DMS 273 treated with DMSO at 0.1 percent for 48 hours (cell line): Measurements from ENCODE around the gene CD52.
"Not testable (repeated sequence)": the region's sequence is repeated elsewhere in the genome, so short reads cannot be mapped to it uniquely, and the experiment has no call there.

ENCODE experiments used
- DNase-seq: peaks from one replicate; lab custom pipeline; 2025; lab: John Stamatoyannopoulos, UW

The CD52 gene

DNA sequence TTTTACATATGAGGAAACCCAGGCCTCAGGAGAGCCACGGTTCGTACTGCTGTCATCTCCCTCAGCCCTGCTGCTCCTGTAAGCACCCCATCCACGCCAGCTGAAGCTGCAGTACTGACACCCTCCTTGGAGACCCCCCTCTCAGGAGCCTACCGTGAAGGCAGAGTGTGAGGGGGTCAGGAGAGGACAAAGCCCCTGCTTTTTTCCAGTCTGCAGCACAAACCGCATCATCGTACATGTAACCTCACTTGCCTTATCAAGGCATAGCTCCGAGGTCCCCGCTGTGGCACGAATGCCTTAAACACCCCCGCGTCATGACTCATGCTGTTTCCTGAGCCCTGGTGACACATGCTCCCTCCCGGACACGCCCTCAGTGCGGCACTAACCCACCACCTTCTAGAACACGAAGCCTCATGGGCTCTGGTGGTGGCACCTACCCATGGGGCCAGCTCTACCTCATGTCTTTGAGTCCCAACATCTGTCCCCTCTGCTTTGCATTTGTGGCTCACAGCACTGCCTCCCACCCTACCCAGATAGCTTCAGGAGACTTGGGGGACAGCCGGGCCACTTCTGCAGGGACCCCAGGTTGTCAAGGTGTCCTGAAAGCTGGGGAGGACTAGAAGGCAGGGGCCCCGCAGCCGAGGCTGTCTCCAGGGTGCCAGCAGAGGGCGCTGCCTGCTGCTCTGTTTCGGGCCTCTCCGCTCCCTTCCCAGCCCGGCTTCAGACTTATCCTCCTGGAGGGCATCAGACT lies 33.0 kb upstream of the CD52 start:
- DNase-seq: no peak

DNA sequence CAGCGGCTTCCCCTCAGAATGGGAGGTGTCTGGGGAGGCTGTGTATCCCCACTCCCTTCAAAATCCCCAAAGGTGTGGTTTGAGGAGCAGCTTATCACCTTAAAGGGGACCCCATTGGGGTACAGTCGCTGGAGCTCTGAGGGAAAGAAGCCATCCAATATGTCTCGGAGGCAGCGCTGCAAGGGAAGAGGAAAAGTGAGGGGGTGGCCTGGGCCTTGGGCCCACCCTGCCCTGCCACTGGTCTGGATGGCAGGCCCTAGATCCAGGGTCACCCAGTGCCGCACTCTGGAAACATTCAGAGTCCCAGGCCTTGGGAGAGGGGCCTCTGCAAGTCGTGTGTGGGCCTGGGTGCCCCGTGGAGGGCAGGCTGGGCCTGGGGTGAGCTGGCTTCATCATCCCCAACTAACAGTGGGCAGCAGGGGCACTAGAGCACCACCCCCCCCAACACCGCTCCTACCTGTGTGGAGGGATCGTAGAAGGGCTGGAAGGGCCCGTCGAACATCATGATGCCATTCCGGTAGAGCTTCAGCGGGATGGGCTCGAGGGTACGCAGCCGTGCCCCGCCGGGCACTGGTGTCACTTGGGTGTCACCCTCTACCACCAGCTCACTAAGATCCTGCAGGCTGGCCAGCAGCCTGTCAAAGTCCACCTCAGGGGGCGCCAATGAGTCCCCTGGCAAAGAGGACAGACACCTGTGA lies 32.2 kb upstream of the CD52 start:
- DNase-seq: no peak

DNA sequence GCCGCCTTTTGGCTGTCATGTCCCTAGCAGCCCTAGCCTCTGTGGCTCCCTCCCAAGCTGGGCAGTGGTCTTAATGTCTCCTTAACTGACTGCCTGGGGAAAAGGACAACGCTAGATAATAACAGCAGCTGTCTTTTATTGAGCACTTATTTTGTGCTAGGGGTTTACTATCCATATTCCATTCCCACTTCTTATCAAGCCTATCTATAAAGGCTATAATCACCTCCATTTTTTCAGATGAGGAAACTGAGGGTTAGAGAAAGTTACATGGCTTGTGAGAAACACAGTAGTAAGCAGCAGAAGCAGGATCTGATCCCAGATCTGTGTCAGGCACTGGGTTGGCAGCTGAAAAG lies 31.7 kb upstream of the CD52 start:
- DNase-seq: no peak

DNA sequence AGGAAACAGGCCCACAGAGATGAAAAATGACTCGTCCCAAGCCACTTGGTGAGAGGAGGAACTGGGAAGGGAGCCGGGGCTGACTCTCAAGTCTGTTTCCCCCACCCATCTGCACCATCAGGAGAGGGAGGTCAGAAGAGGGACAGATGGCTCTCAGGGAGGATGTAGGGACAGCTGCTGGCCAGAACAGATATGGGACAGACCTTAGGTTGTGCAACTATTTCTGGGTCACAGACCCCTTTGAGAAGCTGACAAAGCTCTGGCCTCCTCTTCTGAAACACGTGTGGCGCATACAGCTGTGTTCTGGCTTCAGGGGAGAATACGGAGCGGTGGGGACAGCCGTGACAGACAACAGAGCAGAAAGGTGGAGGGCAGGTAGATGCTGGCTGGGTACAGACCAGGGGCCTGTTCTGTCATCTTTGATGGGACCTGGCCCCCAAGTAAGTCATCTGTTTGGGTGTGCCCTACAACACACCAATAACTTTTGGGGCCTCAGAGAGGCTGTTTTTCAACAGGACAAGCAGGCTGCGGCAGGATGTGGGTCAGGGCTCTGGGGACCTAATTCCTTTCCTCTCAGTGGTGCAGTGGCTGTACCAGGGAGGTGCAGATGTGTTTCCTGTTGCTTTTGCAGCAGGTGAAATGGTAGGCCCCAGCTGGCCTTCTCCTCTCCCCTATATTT lies 30.6 kb upstream of the CD52 start:
- DNase-seq: peak; percentile 45

GRCh38 chr1:26287811-26288210 lies 29.9 kb upstream of the CD52 start:
- DNase-seq: no peak

- peak; percentile 26 for DNase-seq
Measured at GRCh38 chr1:26288311-26288941, 29.3 kb upstream of the CD52 start.

DNA sequence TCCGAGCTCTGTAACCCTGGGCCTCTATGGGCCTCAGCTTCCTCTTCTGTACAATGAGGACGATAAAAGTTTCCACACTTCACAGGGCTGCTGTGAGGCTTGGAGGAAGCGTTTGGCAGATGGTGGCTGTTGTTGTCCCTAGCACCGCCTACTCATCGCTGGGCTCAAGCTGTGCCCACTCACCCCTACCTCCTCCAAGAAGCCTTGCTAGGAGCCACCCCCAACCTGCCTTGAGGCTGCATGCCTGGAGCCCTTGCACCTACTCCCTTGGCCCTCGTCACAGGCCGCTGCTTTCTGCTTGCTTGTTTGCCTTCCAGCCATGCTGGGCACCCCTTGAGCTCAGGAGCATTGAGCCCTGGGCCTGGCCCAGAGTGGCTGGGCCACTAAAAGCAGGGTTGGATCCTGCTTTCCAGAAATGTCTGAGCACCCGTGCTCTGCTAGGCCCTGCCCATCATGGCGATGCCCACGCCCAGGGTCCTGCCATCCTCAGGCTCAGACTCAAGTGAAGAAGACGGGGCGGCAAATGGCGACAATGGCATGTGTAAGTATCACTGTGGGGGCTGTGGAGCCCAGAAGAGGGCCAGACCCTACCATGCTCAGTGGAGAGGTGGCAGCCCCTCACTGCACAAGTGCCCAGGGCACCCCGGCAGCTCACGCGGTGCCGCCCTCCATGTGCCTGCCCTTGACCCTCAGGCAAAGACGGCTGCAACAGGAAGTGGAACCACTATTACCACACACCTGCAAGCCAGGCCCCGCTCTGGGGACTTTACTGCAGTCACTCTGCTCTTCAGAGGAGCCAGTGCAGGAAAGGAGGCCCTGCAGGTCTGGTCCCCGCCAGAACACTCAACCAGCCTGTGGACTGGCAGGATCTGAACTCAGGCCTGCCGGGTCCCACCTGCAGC lies 28.3 kb upstream of the CD52 start:
- peak; percentile 72 for DNase-seq

GRCh38 chr1:26290122-26290881 lies 27.5 kb upstream of the CD52 start:
- no peak for DNase-seq

DNA sequence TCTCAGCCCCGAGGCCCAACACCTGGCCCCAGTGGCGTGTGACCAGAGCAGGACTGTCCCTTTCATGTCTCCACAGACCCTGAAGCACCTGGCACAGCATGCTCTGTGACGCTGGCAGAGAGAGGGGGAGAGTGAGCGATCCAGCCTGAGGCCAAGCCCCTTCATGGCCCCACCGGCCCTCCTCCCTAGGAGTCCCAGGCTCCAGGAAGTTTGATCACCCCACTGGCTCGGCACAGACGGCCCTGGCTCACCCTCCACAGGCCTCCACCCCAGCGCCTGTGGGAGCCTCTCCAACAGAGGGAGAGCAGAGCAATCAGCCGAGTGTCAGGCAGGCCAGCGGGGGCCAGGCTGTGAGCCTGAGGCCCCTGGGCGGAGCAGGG lies 26.9 kb upstream of the CD52 start:
- DNase-seq: no peak

DNA sequence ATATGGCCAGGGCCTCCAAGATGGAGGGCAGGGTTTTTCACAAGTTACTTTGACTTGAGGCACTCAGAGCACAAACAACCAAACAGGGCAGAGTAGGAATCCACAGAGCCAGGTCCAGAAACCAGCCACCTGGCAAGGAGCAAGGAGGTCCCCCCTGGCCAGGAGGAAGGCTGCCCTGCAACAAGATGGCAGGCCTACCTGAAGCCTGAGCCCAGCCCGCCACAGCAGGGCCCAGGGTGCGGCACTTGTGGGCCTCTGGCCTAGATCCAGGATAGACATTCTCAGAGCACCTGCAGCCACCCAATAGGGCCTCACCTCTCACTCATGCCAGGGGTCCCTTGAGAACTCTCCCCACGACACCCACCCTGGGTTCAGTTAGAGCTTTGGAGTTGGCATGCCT lies 26.3 kb upstream of the CD52 start:
- DNase-seq: no peak

GRCh38 chr1:26291939-26292338 lies 25.8 kb upstream of the CD52 start:
- DNase-seq: no peak

DNA sequence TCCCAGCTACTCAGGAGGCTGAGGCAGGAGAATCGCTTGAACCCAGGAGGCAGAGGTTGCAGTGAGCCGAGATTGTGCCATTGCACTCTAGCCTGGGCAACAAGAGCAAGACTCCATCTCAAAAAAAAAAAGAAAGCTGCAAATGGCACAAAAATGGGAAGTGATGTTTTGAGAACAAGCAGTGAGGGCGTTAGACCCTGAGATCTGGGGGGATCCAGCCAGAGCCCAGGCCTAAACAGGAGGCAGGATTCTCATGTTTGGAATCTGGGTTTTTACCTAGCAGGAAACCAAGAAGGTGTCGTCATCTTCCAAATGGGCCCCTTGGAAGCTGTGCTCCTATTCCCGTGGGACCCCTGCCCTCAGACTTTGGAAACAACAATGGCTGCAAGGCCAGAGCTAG lies 25.0 kb upstream of the CD52 start:
- DNase-seq: not testable (repeated sequence)

- no peak for DNase-seq
Measured at GRCh38 chr1:26293911-26294463, 23.8 kb upstream of the CD52 start.

- no peak for DNase-seq
Measured at GRCh38 chr1:26295194-26296138, 22.3 kb upstream of the CD52 start.

- no peak for DNase-seq
Measured at GRCh38 chr1:26296340-26297056, 21.3 kb upstream of the CD52 start.

GRCh38 chr1:26297057-26297790 lies 20.5 kb upstream of the CD52 start:
- DNase-seq: no peak

DNA sequence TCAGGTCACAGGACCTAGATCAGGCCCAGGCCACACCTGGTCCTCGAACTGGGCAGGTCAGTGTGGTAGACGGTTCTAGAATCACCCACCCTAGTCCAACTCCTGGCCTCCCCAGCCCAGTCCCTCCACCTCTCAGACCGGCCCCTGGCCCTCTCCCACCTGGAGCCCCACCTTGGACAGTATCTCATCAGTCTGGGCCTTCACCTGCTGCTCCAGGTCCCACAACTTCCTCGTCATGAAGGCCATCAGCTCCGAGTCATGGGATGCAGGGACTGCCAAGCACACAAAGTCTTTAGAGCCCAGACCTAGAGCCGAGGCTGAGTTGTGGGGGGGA lies 20.0 kb upstream of the CD52 start:
- DNase-seq: no peak

DNA sequence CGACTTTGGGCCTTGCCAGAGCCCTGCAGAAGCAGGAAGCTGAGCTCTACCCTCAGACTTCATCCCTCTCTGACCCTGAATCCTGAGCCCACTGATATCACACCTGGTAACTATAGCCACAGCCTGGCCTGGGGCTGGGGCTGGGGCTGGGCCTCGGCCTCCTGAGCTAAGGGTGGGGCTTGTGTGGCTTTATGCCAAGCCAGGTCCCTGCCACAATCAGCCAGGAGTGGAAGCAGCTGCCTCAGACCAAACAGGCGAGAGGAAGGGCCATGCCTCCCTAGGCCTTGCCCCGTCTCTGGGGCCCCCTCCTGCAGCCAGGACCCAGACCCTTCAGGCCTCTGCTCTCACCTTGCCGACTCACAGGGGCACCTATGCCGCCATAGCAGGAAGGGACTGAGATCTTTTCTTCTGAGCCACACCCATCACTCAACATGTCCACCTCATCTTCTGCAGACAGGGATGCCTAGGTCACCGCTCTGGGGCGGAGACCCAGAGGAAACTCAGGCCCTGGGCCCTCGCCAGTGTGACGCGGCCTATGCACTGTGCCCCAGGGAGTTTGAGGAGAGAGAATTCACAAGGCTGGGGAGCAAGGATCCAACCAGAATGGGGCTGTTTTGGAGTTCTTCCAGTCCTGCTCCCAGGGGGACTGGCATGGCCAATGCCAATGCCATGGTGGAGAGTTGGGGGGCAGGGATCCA lies 17.0 kb upstream of the CD52 start:
- DNase-seq: no peak
